Islet precursor cell (in vitro differentiated cells): Measurements from ENCODE around the gene CCDC187.

Source experiments
- DNase-seq: peaks from one replicate; pipeline ENCODE4 v3.0.0-alpha.2; 2018

CCDC187 gene

DNA sequence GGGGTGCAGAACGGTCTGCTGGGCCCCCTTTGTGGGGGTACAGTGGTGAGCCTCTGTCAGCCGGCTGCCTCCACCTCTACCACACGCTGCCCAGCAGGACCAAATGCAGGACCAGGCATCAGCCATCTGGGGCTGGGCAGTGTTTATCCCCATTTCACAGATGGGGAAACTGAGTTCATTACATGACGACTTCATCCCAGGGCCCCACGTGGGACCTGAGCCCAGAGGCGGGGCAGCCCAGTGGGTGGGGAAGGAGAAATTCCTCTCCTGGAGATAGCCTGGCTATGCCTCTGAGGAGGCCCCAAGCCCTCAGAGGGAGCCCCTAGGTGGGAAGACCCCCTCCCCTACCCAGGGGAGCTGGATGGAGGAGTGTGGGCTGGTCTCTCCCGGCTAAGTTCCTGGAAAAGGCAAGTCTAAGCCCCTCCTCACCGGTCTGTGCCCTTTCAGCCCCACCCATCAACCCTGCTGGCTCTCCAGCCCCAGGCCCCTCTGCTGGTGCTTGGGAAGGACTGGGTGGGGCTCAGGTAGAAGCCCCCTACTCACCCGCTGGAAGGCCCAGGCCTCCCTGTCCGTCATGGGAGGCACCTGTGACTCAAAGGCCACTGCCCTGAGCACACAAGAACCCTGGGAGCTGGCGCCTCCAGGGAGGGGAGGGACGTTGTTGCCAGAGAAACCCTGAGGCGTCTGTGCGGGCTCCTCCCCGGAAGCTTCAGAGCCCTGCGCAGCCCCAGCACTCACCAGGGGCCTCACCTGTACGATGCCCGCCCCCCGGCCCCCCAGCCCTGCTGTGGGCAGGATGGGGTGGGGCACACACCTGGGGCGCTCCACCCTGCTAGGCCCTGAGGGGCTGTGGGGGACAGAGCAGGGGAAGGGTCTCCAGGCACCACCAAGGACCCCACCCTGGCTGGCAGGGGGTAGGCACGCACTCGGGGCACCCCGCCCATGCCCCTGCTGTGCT, 7.4 kb upstream of the CCDC187 start:
- no peak for DNase-seq

DNA sequence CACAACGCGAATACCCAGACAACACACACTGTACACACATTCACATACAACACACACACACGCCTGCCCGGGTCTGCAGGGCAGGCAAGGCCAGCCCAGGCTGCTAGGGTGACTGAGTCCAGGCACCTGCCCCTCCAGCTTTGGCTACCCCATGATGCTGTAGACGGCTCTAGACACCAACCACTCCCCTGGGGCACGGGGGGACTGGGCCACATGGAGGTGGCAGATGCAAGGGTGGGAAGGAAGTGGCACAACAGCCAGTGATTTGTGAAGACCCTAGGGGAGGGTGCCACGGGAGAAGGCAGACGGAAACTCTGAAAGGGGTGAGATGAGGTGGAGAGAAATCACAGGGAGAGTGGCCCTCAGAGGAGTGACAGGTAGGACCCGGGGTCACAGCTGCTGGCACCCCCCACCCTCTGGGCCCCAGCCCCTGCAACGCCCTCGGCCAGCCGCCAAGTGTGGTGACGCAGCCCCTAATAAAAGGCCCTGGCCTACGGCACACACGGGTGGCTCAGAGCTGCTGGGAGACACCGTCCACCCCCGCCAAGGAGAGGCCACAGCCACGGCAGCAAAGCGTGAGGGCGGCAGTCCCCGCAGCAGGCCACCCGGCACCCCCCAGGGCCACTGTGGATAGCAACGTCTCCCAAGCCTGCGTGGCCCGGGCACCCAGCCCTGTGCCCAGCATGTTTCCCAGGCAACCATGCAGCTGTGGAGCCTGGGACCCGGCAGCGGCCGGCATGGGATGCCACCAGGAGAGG, 6.6 kb upstream of the CCDC187 start:
- no peak for DNase-seq

DNA sequence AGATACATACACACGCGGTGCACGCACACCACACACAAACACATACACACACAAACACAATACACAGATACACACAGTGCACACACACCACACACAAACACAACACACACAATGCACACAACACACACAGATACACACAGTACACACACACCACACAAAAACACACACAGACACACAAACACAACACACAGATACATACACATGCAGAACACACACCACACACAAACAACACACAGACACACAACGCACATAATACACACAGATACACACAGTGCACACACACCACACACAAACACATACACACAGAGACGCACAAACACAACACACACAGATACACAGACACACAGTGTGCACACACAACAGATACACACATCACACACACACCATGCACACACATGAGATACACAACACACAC, 5.9 kb upstream of the CCDC187 start:
- no peak for DNase-seq

DNA sequence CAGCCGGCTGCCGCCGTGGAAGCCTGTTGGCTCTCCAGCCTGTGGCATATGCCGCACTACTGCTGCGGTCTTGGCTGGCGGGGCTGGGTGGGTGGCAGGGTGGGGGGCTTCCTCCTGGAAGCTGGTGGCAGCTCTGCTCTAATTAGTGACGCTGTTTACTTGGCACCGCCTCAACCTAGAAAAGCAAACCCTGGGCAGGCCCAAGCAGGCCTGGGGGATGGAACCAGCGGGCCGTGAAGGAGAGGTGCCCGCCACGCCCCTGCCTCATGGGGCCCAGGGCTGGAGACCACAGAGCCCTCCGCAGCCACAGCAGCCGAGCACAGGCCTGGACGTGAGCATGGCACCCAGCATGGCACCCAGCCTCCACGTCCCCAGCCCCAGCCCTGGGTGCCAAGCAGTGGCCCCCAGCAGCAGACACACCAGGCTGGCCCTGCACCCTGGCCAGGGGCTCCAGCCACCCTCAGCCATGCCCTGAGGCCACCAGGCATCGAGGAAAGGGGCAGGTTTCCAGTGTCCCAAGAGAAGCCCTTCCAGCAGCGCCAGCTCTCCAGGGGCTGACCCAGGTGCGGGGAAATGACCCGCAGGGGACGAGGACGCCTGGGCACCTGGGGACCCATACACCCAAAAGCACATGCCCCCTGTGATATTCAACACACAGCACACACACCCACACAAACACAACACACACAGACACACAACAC, 5.4 kb upstream of the CCDC187 start:
- no peak for DNase-seq

DNA sequence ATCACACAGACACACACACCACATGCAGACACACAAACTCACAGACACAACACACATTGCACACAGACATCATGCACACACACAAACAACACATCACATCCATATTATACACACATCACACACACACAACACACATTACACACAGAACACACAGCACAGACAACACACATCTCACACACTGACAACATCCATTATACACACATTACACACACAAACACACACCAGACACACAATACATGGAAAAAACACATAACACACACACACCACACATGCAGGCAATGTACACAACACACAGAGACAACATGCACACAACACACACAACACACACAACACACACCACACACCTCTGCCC, 4.8 kb upstream of the CCDC187 start:
- no peak for DNase-seq

DNA sequence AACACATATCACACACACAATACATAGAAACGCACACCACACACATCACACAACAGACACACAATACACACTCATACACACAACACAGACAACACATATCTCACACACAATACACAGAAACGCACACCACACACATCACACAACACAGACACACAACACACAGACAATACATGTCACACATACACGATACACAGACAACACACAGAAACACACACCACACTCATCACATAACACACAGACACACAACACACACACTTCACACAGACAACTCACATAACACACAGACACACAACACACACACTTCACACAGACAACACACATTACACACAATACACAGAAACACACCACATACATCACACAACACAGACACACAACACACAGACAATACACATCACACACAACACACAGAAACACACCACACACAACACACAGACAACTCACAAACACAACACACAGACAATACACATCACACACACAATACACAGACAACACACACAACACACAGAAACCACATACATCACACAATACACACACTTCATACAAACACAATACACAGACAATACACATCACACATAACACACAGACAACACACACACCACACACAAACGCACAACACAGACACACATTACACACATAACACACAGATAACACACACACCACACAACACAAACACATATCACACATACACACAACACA, 4.3 kb upstream of the CCDC187 start:
- DNase-seq: no peak

DNA sequence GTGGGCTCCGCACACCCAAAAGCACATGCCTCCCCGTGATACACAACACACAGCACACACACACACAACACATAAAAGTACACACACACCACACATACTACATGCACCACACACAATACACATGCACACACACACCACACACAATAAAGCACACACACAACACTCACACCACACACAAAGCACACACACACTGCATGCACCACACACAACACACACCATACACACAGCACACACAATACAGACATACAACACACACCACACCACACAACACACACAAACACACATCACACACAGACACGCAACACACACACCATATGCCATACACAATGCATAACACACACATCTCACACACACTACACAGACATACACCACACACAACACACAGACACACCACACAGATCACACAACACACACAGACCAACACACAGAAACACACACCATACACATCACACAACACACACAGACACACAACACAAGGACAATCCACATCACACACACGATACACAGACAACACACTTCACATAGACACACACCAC, 3.4 kb upstream of the CCDC187 start:
- no peak for DNase-seq

DNA sequence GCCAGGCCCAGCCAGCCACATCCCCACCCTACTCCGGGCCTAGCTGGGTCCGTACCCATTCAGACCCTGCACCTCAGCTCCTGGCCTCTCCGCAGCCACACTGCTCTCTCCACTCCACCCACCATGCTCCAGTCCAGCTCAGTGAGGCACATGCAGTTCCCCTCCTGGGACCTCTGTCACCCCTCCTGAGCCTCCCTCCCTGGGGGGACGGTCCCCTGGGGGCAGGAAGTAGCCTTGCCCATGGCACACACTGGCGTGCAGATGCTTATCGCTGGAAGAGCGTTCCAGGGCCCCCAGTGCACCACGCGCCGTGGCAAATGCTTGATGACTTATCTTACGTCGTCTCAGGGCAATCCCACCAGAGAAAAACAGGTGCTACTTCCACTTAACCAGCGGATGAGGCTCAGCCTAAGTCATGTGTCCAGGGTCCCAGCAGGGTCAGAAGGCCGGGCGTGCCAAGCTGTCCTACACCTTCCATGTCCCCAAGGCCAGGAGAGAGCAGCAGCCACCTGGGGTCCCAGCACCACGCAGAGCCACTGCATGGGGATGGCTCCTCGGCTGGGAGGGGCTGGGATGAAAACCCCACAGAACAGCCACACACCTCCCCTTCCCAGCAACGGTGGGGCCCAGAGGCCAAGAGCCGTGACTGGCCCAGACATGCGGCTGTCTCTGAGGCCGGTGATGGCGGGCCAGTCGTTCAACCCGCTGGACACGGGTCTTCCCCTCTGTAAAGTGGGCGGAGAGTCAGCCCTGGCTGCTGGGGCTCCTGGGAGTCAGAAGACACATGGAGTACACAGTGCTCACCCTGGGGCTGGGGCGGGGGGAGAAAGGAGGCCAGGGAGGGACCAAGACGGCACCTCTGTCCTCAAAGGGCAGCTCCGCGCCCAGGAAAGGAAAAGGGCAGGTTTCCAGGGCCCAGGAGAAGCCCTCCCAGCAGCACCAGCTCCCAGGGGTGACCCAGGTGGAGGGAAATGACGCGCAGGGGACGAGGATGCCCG, 2.6 kb upstream of the CCDC187 start:
- no peak for DNase-seq

DNA sequence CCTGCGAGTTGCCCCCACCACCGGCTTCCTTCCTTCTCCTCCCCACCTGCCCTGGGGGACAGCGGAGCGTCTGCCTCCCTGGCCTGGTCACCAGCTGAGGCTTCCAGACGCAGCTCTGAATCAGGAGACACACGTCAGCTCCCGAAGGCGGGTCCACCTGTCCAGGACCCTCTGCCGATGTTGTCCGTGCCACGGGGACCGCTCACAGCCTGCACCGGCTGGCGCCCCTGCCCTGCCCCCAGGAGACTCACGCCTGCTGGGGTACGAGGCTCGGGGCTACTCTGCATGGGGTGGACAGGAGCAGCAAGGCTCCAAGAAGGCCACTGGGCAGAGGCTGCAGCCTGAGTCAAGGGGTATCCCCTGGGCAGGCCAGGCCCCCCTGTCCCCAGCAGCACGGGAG, 1.9 kb upstream of the CCDC187 start:
- no peak for DNase-seq

DNA sequence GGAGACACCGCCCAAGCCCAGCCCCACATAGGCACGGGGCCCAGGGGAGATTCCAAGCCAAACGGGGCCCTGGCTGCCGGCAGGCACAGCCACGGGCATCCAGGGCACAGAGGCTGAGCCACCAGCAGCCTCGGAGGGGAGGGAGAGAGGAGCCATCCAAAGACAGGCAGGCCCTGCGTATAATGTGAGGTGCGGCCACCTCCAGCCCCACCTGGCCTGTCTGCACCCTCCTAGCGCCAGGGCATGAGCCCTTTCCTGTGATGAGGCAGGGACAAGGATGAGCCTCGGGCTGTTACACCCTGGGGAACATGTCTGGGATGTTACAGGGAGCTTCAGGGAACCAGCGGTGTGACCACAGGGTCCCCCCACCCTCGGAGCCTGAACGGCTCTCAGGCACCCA, 1.1 kb upstream of the CCDC187 start:
- DNase-seq: no peak

DNA sequence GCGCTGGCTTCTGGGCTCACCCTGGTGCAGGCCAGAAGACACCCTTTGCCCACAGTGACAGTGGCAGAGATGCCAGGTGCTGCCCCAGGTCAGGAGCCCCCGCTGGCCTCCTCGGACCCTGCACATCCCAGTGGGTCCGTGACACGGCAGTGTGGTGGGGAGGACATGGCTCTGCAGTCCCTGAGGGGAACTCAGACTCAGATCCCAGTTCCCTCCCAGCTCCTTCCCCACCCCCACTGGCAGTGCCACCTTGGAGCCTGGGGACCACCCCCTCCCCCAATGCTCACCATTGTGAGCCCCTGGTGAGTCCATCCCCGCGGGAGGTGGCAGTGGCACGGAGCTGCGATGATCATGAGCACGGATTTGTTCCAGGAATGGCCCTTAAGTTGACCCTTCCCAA, 562 bp upstream of the CCDC187 start:
- DNase-seq: no peak

DNA sequence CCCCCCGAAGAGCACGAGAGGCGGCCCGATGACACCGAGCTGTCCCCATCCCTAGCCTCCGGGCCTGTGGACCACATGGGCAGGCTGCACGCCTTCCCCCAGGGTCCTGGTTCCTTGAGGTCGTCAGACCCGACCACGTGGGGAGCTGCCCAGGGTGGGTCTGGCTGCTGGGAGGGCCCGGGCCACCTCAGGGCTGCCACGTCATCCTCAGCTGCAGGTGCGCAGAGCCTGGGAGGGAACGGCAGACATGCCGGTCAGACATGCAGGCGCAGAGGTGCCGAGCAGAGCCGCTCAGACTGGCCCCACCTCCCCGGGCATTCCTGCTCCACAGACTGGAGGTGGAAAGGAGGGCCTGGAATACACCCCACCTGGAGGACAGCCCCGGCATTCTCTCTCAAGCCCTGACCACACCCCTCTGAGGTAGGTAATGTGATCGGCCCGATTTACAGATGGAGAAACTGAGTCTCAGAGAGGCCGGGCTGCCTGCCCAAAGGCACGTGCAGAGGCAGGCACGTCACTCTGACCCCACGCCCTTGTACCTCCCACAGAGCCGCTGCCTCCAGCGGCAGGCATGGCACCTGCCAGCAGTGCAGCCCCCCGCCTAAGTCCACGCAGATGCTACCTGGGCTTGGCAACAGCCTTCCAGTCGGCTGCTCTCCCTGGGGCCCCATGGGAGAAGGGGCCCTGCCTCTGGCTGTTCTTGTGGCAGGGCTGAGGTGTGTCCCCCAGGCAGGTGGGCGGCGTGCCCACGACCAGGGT, 649 bp downstream of the CCDC187 start:
- no peak for DNase-seq

DNA sequence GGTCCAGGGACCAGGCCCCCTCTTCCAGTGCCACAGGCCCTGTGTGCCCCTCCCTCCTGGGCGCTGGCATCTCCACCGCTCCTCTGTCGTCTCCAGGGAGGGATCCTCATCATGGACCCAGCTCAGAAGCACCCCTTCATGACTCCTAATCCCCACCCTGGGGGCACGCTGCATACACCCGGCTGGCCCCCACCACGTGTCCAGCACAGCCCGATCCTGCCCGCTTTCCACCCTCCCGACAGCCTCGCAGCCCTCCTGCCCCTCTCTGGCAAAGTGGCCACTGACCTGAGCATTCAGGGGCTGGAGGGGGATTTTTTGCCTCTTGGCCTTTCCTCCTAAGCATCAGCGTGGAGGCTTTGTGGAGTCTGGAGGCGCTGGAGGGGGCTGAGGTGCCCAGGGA, 1.4 kb downstream of the CCDC187 start:
- DNase-seq: no peak

DNA sequence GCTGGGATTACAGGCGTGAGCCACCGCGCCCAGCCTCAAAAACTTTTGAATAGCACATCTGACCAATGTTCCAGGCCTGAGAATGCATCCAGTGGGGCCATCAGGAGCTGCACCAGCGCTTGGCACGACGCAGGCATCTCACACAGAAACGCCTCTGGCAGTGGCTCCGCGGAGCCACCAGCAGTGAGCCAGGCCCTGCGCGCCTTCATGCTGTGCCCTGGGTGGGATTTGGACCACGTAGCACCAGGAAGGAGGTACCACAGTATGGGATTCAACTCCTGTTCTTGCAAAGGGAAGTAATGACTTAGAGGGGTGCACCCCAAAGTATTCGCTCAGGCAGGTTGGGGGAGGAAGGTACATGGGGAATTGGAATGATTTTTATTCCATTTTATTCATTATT, 3.0 kb downstream of the CCDC187 start:
- DNase-seq: no peak

DNA sequence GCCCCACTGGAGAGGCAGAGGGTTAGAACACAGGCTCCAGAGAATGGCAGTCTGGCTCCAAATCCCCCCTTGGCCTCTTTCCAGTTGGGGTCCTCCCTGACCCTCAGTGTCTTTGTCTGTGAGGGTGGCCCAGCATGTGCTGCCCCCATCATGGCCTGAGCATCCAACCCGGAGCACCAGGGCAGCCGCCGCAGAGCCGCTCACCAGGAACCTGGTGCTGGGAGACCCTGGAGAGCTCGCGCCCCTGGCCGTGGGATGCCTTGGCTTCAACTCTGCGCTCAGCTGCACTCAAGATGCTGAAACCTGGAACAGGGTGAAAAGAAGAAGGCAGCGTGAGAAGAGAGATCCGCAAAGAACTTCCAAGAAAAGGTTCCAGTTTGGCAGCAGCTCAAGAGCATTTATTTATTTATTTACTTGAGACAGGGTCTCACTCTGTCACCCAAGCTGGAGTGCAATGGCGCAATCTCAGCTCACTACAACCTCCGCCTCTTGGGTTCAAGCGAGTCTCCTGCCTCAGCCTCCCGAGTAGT, 3.8 kb downstream of the CCDC187 start:
- no peak for DNase-seq

DNA sequence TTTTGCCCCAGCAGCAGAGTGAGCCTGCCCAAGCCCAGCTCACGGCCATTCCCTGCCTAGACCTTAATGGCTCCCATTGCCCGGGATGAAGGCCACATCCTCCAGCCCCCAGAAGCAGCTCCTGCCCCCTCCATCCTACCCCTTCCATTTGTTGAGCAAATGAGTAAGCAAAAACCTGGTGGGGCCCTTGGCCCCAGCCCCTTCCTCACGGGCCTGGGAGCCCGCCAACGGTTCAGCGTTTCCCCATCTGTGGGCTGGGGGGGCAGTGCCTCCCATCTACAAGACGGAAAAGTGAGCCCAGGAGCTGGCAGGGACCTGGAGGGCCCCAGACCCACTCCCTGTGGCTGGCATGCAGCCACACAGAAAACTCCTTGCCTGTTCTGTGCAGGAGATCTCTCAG, 4.4 kb downstream of the CCDC187 start:
- no peak for DNase-seq

DNA sequence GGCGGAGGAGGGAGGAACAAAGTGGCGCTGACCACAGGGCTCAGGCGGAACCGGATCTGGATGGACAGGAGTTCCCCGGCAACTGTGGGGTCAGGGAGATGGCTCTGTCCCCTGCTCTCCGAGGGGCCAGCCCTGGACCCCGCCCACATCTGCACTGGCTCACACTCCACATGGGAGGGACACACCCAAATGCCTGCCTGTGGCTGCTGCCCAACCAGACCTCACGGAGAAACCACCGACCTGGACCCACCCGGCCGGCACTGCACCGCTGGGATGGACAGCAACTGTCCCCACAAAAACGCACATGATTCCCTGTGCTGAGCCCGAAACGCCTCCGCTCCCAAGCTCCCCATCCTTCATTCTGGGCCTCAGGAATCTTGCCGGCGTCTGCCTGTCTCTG, 4.8 kb downstream of the CCDC187 start:
- no peak for DNase-seq

DNA sequence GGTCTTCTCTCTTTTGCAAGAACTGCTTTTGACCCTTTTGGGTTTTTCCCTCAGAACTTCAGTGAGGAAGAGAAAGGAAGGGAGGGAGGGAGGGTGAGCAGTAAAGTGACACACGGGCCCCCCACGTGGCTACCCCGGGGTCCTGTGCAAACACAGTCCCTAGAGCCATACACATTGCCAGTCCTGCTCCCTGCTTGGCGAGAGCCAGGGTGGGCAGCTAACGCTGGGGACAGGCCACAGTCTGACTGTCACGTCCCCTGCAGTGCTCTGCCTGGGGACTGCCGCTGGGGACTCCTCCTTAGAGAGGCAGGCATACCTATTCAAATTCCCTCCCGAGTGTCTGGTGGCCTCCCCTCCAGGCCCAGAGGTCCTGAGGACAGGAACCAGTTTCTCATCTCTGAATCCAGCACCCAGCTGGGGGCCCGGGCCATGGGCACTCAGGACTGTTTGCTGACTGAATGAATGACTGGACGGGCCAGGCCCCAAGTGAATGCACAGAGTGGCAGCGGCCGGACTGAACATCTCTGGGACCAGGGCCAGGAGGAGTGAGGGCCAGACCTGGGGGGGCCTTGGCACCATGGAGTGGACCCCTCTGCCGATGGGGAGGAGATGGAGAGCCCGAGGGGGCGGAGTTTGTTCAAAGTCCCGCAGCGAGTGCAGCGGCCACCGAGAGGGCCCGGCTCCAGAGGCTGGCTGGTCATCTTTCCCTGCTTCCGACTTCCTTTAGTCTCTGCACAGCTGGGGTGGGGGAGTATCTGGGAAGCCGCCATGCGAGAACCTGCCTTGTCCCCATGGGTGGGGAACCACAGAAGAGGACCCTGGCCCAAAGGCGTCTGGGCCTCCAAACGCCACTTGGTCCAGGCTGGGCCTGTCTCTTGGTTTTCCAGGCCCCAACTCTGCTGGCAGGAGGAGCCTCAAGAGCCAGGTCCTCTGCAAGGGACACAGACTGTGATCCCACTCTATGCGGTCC, 5.8 kb downstream of the CCDC187 start:
- DNase-seq: no peak

DNA sequence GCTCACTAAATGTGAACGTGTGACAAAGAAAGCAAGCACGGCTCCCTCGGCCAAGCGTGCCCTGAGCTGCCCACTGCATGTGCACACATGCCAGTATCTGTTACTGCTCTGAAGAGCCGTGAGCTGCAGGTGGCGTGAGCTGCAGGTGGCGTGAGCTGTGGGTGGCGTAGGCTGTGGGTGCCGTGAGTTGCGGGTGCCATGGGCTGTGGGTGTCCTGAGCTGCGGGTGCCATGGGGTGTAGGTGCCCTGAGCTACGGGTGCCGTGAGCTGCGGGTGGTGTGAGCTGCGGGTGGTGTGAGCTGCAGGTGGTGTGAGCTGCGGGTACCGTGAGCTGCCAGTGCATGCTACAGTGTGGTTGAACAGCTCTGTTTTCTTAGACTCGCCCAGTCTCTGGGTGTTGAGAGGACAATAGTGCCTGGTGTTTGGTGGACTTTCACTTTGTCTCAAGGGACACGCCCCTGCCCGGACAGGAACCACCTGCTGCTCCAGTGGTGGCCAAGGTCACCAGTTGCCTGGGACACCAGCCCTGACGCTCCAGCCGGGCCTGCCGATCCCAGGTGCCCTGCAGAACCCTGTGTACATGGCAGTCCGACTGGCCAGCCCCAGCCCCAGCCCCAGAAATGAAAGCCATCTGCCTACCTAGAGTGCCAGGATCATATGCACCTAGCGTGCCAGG, 6.7 kb downstream of the CCDC187 start:
- no peak for DNase-seq
